ENCODE data around the gene GRIP2.

DNA sequence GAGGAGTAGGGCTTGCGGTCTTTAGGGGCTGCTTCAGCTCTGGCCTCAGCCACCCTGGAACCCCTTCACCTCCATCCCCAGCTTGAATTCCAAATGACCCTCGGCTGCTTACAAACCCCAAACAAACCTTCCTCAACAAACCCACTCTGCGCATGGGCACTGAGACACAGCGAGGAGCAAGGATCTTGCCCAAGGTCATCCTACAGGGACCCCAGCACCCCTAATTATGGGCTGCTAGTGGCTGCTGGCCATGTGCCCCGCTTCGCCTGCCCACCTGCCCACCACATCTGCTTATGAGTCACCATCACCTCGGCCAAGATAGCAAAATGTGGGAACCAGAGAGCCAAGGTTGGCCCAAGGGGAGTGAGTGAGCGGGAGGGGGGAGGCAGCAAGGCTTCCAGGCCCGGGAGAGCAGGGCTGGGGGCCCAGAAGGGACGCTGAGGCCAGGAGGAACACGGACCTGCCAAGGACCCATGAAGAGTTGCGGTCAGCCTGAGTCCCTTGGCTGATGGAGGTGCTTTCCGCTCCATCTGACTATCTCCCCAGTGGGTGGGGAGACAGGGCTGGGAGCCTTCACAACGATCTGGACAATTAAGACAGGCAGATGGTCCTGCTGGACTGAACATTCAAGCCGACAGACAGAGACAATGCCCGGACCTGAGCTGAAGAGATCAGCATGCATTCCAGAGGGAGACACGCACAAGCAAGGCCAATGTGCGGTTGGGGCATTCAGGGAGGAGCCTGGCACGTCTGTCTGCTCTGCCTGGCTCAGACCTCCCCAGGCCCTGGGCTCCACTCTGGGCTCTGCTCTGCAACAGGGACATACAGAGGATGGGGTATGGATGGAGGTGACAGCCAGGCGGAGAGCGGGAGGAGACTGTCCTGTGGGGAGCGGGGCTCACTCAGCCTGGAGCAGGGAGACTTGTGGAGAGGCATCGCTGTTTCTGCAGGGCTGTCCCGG, 10.8 kb upstream of the GRIP2 start:
- no peak for TF ChIP-seq POLR2A (IDR thresholded peaks at IDR 0.05)
- TF ChIP-seq, protein P1, sequence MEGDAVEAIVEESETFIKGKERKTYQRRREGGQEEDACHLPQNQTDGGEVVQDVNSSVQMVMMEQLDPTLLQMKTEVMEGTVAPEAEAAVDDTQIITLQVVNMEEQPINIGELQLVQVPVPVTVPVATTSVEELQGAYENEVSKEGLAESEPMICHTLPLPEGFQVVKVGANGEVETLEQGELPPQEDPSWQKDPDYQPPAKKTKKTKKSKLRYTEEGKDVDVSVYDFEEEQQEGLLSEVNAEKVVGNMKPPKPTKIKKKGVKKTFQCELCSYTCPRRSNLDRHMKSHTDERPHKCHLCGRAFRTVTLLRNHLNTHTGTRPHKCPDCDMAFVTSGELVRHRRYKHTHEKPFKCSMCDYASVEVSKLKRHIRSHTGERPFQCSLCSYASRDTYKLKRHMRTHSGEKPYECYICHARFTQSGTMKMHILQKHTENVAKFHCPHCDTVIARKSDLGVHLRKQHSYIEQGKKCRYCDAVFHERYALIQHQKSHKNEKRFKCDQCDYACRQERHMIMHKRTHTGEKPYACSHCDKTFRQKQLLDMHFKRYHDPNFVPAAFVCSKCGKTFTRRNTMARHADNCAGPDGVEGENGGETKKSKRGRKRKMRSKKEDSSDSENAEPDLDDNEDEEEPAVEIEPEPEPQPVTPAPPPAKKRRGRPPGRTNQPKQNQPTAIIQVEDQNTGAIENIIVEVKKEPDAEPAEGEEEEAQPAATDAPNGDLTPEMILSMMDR (IDR thresholded peaks at IDR 0.05 in 8 of 11, conservative IDR thresholded peaks at IDR 0.05 in 3 of 11): no peak

Measured in spleen (tissue), 7 donors.